ENCODE measurements around the gene HSPD1.

Gene HSPD1

DNA sequence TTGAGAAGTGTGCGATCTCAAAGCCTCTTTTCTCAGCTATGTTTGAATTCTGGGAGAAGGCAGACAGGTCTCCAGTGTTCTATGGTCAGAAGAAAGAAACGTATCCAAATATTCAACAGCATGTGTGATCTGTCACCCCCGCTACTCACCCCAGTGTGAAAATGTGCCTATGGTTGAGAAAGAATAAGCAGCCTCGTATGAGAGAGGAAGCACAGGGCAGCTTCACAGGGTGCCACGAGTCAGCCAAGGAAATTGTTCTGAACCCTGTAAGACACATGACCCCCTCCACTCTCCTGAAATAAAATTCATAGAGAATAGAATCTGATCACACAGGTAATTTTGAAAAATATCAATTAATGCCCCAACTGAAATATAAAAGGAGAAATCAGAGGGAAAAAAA lies 56.8 kb downstream of the HSPD1 start:
- Histone ChIP-seq H3K4me2 (ENCODE audit: low read length) (no peak overlapping the region), H3K27ac (ENCODE audit: low read depth, low read length) (no peak overlapping the region)

DNA sequence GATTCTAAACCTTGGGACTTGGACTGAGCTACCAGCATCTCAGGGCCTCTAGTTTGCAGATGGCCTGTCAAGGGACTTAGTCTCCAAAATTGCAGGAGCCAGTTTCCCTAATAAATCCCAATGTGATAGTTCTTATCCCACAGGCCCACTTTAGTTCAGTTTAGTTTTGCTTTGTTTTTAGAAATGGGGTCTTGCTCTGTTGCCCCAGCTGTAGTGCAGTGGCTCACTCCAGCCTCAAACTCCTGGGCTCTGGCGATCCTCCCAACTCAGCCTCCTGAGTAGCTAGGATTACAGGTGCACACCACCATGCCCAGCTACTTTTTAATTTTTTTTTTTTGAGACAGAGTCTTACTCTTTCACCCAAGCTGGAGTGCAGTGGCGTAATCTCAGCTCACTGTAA lies 62.3 kb downstream of the HSPD1 start:
- Histone ChIP-seq H3K4me2 (ENCODE audit: low read length) (no peak overlapping the region), H3K9me3 (ENCODE audit: control insufficient read depth, insufficient read depth, low read length) (no peaks in the 10 kb centered on the region), H3K27ac (ENCODE audit: low read depth, low read length) (no peak overlapping the region), H3K79me2 (ENCODE audit: control insufficient read depth, low read length) (peaks cover 40% of the 10 kb centered on the region), H3K9me2 (replicated peaks; ENCODE audit: control insufficient read depth, low read length) (no peaks in the 10 kb centered on the region), H3K27me3 (ENCODE audit: control insufficient read depth, low read length) (no peaks in the 10 kb centered on the region), H3K36me3 (ENCODE audit: control insufficient read depth, low read length) (peaks cover 21% of the 10 kb centered on the region), H4K20me1 (ENCODE audit: control insufficient read depth, insufficient read depth, low read depth, low read length) (peaks cover 16% of the 10 kb centered on the region), H3K4me1 (ENCODE audit: control insufficient read depth, low read length) (peaks cover 17% of the 10 kb centered on the region), H3K4me3 (ENCODE audit: low read length) (no peak overlapping the region), H3F3A (ENCODE audit: control insufficient read depth, insufficient read depth) (no peaks in the 10 kb centered on the region)
- TF ChIP-seq, protein P1, sequence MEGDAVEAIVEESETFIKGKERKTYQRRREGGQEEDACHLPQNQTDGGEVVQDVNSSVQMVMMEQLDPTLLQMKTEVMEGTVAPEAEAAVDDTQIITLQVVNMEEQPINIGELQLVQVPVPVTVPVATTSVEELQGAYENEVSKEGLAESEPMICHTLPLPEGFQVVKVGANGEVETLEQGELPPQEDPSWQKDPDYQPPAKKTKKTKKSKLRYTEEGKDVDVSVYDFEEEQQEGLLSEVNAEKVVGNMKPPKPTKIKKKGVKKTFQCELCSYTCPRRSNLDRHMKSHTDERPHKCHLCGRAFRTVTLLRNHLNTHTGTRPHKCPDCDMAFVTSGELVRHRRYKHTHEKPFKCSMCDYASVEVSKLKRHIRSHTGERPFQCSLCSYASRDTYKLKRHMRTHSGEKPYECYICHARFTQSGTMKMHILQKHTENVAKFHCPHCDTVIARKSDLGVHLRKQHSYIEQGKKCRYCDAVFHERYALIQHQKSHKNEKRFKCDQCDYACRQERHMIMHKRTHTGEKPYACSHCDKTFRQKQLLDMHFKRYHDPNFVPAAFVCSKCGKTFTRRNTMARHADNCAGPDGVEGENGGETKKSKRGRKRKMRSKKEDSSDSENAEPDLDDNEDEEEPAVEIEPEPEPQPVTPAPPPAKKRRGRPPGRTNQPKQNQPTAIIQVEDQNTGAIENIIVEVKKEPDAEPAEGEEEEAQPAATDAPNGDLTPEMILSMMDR (IDR thresholded peaks at IDR 0.05; ENCODE audit: low read depth, low read length, poor library complexity, severe bottlenecking), result no peak
- TF ChIP-seq EZH2phosphoT487 (IDR thresholded peaks at IDR 0.05; ENCODE audit: borderline replicate concordance, low read length), result no peak

More for the DNA sequence above, 56.8 kb downstream of the HSPD1 start:
- Histone ChIP-seq H3K4me1 (ENCODE audit: control insufficient read depth, low read length) (no peaks in the 10 kb centered on the region), H3K36me3 (ENCODE audit: control insufficient read depth, low read length) (no peaks in the 10 kb centered on the region), H3K4me3 (ENCODE audit: low read length) (no peak overlapping the region), H4K20me1 (ENCODE audit: control insufficient read depth, insufficient read depth, low read depth, low read length) (no peaks in the 10 kb centered on the region), H3K9me3 (ENCODE audit: control insufficient read depth, insufficient read depth, low read length) (no peaks in the 10 kb centered on the region), H3K9me2 (replicated peaks; ENCODE audit: control insufficient read depth, low read length) (no peaks in the 10 kb centered on the region), H3K27me3 (ENCODE audit: control insufficient read depth, low read length) (no peaks in the 10 kb centered on the region), H3K79me2 (ENCODE audit: control insufficient read depth, low read length) (no peaks in the 10 kb centered on the region), H3F3A (ENCODE audit: control insufficient read depth, insufficient read depth) (no peaks in the 10 kb centered on the region; the same call in 1 of the 2 replicates)
- TF ChIP-seq EZH2phosphoT487 (IDR thresholded peaks at IDR 0.05; ENCODE audit: borderline replicate concordance, low read length), result no peak
- TF ChIP-seq, protein P1 (IDR thresholded peaks at IDR 0.05; ENCODE audit: low read depth, low read length, poor library complexity, severe bottlenecking), result no peak
